Kidney tubule cell (primary cell): ENCODE data around the gene VPS11.
"Not testable (repeated sequence)": the region's sequence is repeated elsewhere in the genome, so short reads cannot be mapped to it uniquely, and the experiment has no call there.

Experiments
- DNase-seq: peaks from one replicate; pipeline ENCODE4 v3.0.0-alpha.2; 2018; ENCODE audit warnings: low spot score

Gene VPS11

GRCh38 chr11:119038884-119039283 lies 28.7 kb upstream of the VPS11 start:
- DNase-seq, result no peak

- not testable (repeated sequence) for DNase-seq
Measured at GRCh38 chr11:119039471-119039870, 28.1 kb upstream of the VPS11 start.

- no peak for DNase-seq
Measured at GRCh38 chr11:119041821-119042514, 25.6 kb upstream of the VPS11 start.

- no peak for DNase-seq
Measured at GRCh38 chr11:119042927-119043326, 24.7 kb upstream of the VPS11 start.

- DNase-seq, result no peak
Measured at GRCh38 chr11:119044708-119045107, 22.9 kb upstream of the VPS11 start.

GRCh38 chr11:119046489-119046888 lies 21.1 kb upstream of the VPS11 start:
- no peak for DNase-seq

- no peak for DNase-seq
Measured at GRCh38 chr11:119047205-119047604, 20.4 kb upstream of the VPS11 start.

GRCh38 chr11:119048644-119049043 lies 19.0 kb upstream of the VPS11 start:
- DNase-seq, result no peak

GRCh38 chr11:119049081-119049480 lies 18.5 kb upstream of the VPS11 start:
- DNase-seq, result no peak

GRCh38 chr11:119051440-119052162 lies 16.0 kb upstream of the VPS11 start:
- no peak for DNase-seq

- no peak for DNase-seq
Measured at GRCh38 chr11:119052163-119052814, 15.3 kb upstream of the VPS11 start.

- no peak for DNase-seq
Measured at GRCh38 chr11:119054418-119054817, 13.2 kb upstream of the VPS11 start.

- peak; percentile 51 for DNase-seq
Measured at GRCh38 chr11:119055901-119056300, 11.7 kb upstream of the VPS11 start.

GRCh38 chr11:119056421-119056999 lies 11.1 kb upstream of the VPS11 start:
- peak; percentile 34 for DNase-seq

- DNase-seq, result peak; percentile 98
Measured at GRCh38 chr11:119057000-119057769, 10.4 kb upstream of the VPS11 start, which contains the start of gene HYOU1. Gene HYOU1, minus strand, starts transcription at chr11:119057205. Its CDS starts 1,045 bp downstream, at chr11:119056160.

GRCh38 chr11:119059128-119059527 lies 8.5 kb upstream of the VPS11 start:
- DNase-seq, result not testable (repeated sequence)

GRCh38 chr11:119061256-119061655 lies 6.4 kb upstream of the VPS11 start:
- no peak for DNase-seq

GRCh38 chr11:119062779-119063178 lies 4.8 kb upstream of the VPS11 start:
- DNase-seq, result no peak

GRCh38 chr11:119065369-119065768 lies 2.2 kb upstream of the VPS11 start:
- peak; percentile 33 for DNase-seq

- no peak for DNase-seq
Measured at GRCh38 chr11:119077839-119078238, 10.2 kb downstream of the VPS11 start.

- no peak for DNase-seq
Measured at GRCh38 chr11:119078675-119079420, 11.2 kb downstream of the VPS11 start.
